PC-3 (cell line): ENCODE measurements around the gene UTS2R.

ENCODE experiments used
- EZH2 ChIP-seq: fragments of 300-600 bp; sonication (generic); IDR thresholded peaks from one replicate; pipeline ENCODE4 v1.6.1; 2017; ENCODE audit warnings: antibody characterized with exemption, mild to moderate bottlenecking, low read length; ENCODE audit not compliant: unreplicated experiment
- EZH2phosphoT487 ChIP-seq: fragments of 300-600 bp; sonication (generic); IDR thresholded peaks from 2 replicates; pipeline ENCODE4 v1.6.1; 2018; ENCODE audit warnings: mild to moderate bottlenecking, antibody characterized with exemption, low read length, borderline replicate concordance
- TF ChIP-seq, protein P1 (sequence below): fragments of 300-600 bp; sonication (generic); conservative IDR thresholded peaks from 2 replicates; pipeline ENCODE4 v1.5.1; 2017; ENCODE audit warnings: antibody characterized with exemption, low read depth, mild to moderate bottlenecking, low read length

DNA sequence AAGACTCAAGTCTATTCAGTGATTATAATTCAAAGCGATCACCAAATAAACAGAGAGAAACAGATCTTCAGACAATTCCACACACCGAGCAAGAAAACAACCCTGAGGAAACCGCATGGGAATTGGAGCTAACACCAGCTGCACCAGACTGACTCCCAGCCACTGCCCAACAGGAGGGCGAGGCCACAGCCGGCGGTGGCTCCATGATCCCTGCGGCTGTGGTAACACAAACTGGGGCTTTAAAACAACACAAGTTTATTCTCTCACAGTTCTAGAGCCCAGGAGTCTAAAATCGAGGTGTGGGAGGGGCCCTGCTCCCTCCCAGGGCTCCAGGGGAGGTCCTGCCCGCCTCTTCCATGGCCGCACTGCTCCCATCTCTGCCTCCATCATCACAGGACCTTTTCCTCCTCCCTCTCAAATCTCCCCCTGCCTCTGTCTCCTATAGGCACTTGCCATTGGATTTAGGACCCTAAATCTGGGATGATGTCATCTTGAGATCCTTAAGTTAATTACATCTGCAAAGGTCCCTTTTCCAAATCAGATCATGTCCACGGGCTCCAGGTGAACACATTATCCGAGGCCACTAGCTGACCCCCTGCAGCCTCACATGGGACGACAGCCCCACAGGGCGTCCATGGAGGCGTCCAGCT is 36.8 kb downstream of the UTS2R start:
- TF ChIP-seq, protein P1, sequence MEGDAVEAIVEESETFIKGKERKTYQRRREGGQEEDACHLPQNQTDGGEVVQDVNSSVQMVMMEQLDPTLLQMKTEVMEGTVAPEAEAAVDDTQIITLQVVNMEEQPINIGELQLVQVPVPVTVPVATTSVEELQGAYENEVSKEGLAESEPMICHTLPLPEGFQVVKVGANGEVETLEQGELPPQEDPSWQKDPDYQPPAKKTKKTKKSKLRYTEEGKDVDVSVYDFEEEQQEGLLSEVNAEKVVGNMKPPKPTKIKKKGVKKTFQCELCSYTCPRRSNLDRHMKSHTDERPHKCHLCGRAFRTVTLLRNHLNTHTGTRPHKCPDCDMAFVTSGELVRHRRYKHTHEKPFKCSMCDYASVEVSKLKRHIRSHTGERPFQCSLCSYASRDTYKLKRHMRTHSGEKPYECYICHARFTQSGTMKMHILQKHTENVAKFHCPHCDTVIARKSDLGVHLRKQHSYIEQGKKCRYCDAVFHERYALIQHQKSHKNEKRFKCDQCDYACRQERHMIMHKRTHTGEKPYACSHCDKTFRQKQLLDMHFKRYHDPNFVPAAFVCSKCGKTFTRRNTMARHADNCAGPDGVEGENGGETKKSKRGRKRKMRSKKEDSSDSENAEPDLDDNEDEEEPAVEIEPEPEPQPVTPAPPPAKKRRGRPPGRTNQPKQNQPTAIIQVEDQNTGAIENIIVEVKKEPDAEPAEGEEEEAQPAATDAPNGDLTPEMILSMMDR, result no peak
- no peak for TF ChIP-seq EZH2phosphoT487
- TF ChIP-seq EZH2, result no peak
